AG20443 (cell line): ENCODE measurements around the gene TMEM255B.

Source experiments
- DNase-seq: peaks from one replicate; pipeline ENCODE4 v3.0.0; 2012; ENCODE audit warnings: low spot score, mixed read lengths

TMEM255B gene

GRCh38 chr13:113768018-113768905, 9.2 kb downstream of the TMEM255B start:
- no peak for DNase-seq

GRCh38 chr13:113769106-113769505, 10.1 kb downstream of the TMEM255B start:
- no peak for DNase-seq

- DNase-seq = no peak
These were observed 10.9 kb downstream of the TMEM255B start for GRCh38 chr13:113769881-113770280.

- no peak for DNase-seq
These were observed 11.4 kb downstream of the TMEM255B start for GRCh38 chr13:113770441-113770840.

GRCh38 chr13:113770937-113771336, 11.9 kb downstream of the TMEM255B start:
- DNase-seq = no peak

- DNase-seq = no peak
These were observed 12.8 kb downstream of the TMEM255B start for GRCh38 chr13:113771709-113772331.

- peak; percentile 47 for DNase-seq
These were observed 15.4 kb downstream of the TMEM255B start for GRCh38 chr13:113774177-113775107.

- no peak for DNase-seq
These were observed 16.6 kb downstream of the TMEM255B start for GRCh38 chr13:113775451-113776145.

- no peak for DNase-seq
These were observed 17.5 kb downstream of the TMEM255B start for GRCh38 chr13:113776231-113777125.

GRCh38 chr13:113777311-113778260, 18.6 kb downstream of the TMEM255B start:
- DNase-seq = peak; percentile 74

GRCh38 chr13:113781571-113781970, 22.5 kb downstream of the TMEM255B start:
- DNase-seq = no peak

- no peak for DNase-seq
These were observed 23.4 kb downstream of the TMEM255B start for GRCh38 chr13:113782472-113782871.

GRCh38 chr13:113783200-113783881, 24.3 kb downstream of the TMEM255B start:
- no peak for DNase-seq

- DNase-seq = no peak
These were observed 25.1 kb downstream of the TMEM255B start for GRCh38 chr13:113783966-113784644.

- no peak for DNase-seq
These were observed 25.6 kb downstream of the TMEM255B start for GRCh38 chr13:113784645-113785024.

- DNase-seq = peak; percentile 56
These were observed 26.3 kb downstream of the TMEM255B start for GRCh38 chr13:113785051-113786010.

- DNase-seq = no peak
These were observed 27.3 kb downstream of the TMEM255B start for GRCh38 chr13:113786262-113786841.
